KBM-7 (cell line): Measurements from ENCODE around the gene CAMK2B.
"Not testable (repeated sequence)": the region's sequence is repeated elsewhere in the genome, so short reads cannot be mapped to it uniquely, and the experiment has no call there.

Source experiments
- DNase-seq: peaks from one replicate; pipeline ENCODE4 v3.0.0-alpha.2; 2015
- in situ Hi-C: fragments of 300-500 bp; cut with MboI; formaldehyde crosslinking; loops from 2 replicates; pipeline ENCODE4 v1.14.3; 2020; ENCODE audit warnings: low sequenced_read_pairs, low pct_unique_long_range_greater_than_20kb, mixed read lengths

The CAMK2B gene

GRCh38 chr7:44172352-44172751, 153.0 kb downstream of the CAMK2B start:
- DNase-seq = no peak
- in situ Hi-C loops = no loop called here

DNA sequence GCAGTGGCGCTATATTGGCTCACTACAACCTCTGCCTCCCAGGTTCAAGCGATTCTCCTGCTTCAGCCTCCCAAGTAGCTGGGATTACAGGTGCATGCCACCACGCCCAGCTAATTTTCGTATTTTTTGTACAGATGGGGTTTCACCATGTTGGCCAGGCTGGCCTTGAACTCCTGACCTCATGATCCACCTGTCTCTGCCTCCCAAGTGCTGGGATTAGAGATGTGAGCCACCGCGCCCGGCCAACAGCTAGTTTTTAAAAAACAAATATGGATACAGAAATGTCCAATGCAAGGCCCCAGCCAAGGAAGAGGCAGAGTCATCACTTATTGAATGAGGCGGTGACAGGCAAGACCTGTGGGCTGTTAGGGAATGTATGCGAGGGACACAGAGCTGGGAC, 153.5 kb downstream of the CAMK2B start:
- DNase-seq, in situ Hi-C loops: not testable (repeated sequence)

DNA sequence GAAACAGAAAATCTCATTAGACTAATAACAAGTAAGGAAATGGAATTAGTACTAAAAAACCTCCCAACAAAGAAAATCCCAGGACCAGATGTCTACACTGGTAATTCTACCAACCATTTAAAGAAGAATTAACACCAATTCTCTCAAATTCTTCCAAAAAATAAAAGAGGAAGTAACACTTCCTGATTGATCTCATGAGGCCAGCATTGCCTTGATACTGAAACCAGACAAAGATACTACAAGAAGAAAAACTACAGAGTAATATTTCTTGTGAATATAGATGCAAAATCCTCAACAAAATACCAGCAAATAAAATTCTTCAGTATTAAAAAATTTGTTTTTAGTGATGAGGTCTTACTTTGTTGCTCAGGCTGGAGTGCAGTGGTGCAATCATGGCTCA, 157.5 kb downstream of the CAMK2B start:
- in situ Hi-C loops = no loop called here

More for the DNA sequence above, 157.5 kb downstream of the CAMK2B start:
- DNase-seq = peak; percentile 51
